AML-193 (cell line): ENCODE data around the gene EPN2.
"Not testable (repeated sequence)": the region's sequence is repeated elsewhere in the genome, so short reads cannot be mapped to it uniquely, and the experiment has no call there.

Experiments used
- DNase-seq, 2 experiments: peaks; one replicate each; lab custom pipeline; 2025; lab: John Stamatoyannopoulos, UW

Gene EPN2

DNA sequence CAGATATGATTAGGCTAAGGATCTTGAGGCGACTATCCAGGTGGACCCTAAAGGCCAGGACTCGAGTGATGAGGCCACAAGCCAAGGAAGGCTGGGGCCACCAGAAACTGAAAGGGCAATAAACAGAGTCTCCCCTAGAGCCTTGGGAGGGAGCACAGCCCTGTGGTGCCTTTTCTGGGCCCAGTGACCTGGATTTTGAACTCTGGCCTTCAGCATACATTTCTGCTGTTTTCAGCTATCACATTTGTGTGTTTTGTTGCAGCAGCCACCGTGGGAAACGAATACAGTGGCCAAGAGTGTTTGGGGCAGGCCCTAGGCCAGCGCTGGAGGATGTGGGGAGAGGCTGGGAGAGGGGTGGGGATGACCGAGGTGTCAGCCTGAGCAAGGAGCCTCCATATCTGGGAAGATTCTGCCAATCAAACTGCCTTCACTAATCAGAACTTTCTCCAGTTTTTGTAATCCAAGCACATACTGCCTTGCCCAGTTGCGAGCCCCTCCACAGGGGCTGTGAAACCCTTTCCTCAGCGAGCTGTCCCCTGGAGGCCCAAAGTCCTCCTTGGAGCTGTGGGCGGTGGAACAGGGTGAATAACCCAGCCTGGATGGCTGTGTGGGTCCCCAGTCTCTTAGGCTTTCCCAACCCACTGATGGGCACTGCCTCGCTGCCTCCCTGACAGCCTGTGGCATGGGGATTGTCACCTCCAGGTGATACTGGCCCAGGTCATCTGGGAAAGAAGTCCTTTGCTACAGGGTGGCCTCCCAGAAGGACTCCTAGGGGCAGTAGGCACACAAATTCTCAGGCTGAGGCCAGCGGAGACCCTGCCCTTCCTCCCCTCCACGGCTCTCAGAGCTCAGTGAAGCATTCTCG lies 108.6 kb downstream of the EPN2 start:
- no peak for DNase-seq

DNA sequence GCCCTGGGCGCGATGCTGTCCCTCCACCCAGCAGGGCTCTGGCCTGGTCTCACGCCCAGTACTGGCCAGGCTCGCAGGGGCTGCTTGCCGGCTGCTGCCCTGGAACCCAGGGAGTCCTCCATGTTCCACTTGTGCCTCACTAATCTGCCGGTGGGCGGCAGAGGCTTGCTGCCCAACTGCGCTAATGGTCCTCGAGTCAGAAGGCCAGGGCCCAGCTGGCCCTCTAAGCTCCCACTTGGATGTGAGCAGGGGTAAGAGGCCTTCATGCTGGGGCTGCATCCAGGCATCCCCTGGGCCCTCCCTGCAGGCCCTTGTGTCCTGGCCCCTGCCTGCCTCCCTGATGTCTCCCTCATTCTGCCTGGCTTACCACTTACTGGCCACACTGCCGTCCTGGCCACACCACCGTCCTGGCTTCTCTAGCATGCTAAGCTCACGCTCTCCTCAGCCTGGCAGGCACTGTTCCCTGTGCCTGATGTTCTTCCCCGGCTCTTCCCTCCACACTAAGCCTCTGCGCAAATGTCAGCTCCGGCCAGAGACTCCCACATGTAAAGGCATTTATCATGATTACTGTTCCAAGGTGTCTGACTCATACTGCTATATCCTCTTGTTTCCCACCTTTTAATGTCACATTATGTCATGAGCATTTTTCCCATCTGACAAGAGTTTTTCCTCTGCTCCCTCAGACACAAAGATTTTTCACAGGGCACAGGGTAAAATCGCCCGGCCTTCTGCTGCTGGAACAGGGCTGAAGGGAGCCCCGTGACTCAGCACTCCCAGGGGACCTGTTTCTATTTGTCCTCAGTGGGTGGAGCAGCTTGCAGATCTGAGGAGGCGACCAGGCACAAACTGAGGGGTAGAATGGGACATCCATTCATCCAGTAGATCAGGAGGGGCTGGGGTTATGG lies 109.4 kb downstream of the EPN2 start:
- DNase-seq = no peak

DNA sequence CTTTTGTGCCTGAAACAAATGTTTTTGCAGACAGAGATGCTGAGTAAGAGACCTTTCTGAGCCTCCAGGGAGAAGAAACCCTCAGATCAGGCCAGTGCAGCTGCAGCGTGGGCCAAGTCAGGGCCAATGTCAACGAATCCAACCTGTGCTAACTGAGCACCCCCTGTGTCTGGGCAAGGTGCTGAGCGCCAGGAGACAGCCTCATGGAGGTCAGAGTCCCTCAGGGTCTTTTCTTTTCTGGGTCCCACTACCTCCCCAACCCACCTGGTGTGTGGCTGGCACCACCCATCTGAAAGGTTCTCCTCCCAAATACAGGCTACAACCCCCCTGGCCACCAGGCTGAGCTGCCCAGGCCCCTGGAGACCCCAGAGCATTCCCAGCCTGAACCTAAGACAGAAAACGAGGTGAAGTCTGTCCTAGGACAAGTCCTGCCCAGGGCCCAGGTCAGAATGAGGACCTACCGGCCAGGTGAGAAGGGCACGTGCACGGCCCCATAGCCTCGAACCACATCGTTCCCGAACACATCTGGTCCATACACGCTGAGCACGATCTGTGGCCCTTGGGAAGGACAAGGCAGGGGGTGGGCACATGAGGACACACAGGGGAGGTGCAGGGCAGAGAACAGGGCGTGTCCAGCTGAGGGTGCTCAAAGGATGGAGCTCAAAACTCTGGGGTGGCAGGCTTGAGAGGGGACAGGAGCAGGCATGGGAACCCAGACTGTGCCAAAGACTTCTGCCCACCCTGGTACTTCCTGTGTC lies 110.3 kb downstream of the EPN2 start:
- no peak for DNase-seq

DNA sequence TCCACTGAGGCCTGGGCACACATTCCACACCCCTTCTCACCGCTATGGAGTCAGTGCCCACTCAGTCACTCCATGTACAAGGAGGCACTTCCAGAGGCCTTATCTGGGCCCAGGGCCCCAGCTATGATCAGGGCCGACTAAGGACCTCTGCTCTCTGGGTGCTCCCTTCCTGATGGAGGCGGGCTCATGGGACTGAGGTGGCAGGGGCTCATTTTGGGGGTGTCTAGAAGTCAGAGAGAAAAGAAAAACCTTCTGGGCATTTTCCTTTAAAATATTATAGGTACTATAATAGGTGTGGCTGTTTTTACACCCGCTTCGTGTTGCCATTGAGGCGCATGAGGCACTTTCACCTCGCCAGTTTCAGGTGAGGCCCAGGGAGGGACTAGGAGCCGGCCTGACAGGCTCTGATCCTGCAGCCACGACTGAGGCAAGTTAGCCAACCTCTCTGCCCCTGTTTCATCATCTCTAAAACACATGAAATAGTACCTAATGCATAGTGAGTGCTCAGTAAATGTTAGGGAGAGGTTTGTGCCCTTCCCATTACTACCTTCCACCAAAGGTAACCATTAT lies 111.0 kb downstream of the EPN2 start:
- no peak for DNase-seq

DNA sequence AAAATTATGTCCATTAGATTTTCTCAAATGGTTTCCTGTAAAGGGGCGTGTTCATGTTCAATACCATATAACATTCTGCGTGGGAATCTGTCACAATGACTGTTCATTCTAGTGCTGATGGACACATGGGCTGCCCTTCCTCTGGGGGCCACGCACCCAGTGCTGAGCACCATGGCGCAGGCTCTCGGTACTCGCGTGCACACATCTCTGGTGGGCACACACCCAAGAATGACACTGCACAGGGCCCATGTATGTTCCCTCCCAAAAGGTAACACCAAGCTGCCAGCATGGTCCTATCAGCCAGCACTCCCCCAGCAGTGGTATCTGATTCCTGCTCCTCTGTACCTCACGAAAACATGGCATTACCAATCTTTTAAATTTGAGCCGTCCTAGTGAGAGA lies 111.6 kb downstream of the EPN2 start:
- no peak for DNase-seq

DNA sequence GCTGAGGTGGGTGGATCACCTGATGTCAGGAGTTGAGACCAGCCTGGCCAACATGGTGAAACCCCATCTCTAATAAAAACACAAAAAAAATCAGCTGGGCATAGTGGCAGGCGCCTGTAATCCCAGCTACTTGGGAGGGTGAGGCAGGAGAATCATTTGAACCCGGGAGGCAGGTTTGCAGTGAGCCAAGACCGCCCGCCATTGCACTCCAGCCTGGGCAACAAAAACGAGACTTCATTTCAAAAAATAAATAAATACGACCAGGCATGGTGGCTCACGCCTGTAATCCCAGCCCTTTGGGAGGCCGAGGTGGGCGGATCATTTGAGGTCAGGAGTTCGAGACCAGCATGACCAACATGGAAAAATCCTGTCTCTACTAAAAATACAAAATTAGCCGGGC lies 116.2 kb downstream of the EPN2 start:
- DNase-seq = not testable (repeated sequence)

DNA sequence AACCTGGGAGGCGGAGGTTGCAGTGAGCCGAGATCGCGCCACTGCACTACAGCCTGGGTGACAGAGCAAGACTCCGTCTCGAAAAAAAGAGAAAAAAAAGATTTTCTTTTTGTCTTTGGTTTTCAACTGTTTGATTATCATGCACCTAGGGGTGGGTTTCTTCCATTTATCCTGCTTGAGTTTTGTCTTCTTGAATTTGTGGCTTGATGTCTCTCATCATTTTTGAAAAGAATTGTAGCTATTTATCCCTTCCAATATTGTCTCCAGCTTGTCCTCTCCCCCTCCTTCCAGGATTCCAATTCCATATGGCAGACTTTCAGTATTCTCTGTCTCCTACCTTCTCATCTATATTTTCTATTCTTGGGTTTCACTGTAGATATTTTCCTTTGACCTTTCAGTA lies 117.6 kb downstream of the EPN2 start:
- DNase-seq = no peak

DNA sequence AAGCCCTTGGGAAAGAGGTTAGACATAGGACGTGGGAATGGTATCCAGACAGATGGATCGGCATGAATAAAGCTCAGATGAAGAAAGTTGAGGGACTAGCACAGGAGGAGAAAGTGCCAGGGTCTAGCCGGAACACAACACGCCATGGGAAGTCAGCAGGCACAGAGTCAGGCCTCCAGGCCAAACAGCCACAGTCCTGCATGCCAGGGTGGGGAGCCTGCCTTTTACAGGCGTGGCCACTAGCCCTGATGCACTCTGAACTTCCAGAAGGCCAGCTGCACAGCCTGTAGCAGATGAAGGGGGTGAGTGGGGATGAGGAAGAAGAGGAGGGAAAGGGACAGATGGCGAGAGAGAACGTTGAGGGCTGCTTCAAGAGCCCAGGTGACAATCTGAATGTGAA lies 120.2 kb downstream of the EPN2 start:
- DNase-seq = no peak

DNA sequence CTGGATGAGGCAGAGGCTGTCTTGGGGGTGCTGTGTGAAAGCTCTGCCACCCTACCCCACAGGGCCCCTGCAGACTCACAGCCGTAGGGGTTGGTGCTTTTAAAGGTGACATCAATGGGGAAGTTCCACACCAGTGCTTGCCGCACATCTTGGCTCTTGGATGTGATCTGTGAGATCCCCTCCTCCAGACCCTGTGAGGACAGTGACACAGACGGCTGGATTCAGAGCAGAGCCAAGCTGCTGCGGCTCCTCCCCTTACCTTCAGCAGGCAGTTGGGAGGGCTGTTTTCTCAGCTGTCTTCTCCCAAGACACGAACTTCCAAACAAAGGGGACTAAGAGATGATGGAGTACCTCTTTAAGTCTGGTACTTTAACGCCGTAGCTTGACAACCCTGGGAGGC lies 120.6 kb downstream of the EPN2 start:
- DNase-seq = no peak

DNA sequence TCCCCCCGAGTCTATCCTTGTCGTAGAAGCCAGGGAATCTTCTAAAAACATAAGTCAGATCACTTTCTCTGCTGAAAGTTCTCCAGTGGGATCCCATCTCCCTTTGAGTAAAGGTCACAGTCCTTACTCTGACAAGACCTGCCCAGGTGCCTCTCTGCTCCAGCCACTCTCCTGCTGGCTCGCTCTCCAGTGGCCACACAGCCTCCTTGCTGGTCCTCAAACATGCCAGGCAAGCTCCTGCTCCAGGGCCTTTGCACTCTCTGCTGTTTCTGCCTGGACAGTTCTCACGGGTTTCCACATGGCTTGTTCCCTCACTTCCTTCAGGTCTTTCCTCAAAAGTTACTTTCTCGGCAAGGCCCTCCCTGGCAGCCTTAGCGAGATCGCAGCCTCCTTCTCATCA lies 122.0 kb downstream of the EPN2 start:
- no peak for DNase-seq

DNA sequence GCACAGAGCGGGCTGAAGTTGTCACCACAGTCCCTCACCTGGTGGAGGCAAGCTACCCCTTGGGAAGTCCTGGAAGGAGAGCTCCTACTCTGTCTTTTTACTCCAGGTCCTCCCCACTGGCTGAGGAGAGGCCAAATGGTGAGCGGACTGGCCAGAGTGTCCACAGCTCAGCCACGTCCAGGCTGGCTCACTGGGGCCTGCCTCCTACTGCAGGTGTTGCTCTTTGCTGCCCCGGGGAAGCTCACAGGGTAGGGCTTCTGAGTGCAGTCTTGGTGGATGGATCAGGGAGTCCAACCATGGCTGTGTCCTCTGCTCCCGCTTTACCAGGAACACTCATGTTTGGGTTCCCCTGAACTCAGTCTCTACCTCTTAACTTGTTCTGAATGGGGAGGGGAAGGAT lies 122.7 kb downstream of the EPN2 start:
- DNase-seq = no peak

DNA sequence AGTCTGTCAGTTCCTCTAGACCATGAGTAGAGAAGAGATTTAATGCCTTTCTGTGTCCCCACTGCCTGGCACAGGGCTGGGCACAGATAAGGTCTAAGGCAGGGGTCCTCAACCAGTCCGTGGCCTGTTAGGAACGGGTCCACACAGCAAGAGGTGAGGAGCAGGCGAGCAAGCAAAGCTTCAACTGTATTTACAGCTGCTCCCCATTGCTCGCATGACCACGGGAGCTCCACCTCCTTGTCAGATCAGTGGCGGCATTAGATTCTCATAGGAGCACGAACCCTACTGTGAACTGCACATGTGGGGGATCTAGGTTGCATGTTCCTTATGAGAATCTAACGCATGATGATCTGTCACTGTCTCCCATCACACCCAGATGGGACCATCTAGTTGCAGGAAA lies 123.6 kb downstream of the EPN2 start:
- no peak for DNase-seq

DNA sequence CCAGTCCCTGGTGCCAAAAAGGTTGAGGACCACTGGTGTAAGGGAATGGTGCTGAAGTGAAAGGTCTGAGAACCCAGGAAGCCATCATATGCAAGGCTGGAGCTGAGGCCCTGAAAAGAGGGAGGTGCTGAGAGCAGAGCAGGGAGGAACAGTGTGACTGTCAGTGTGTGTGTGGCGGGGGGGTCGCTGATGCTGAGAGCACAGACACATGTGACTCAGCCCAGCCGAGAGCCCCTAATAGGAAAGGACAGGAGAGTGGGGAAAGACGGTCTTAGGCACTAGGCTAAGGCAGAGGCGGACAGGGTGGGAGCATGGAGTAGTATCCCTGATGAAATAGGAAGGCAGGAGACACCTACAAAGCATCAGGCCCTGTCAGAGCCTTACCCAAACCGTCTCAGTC lies 124.2 kb downstream of the EPN2 start:
- DNase-seq = no peak

DNA sequence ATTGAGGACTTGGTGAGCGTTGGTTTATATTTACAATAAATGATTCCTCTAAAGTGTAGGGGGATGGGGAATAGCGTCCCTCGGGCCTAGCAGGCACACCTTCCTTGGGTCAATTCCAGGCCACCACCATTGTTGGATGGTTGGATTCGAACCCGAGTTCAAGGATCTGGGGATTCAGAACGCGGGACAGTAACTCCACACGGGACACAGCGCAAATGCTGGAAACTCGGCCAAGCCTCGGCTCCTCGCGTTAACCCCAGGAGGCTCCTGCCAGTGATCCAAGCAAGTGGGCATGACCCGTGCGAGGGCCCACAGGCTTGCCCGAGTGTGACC lies 124.7 kb downstream of the EPN2 start:
- DNase-seq = no peak

DNA sequence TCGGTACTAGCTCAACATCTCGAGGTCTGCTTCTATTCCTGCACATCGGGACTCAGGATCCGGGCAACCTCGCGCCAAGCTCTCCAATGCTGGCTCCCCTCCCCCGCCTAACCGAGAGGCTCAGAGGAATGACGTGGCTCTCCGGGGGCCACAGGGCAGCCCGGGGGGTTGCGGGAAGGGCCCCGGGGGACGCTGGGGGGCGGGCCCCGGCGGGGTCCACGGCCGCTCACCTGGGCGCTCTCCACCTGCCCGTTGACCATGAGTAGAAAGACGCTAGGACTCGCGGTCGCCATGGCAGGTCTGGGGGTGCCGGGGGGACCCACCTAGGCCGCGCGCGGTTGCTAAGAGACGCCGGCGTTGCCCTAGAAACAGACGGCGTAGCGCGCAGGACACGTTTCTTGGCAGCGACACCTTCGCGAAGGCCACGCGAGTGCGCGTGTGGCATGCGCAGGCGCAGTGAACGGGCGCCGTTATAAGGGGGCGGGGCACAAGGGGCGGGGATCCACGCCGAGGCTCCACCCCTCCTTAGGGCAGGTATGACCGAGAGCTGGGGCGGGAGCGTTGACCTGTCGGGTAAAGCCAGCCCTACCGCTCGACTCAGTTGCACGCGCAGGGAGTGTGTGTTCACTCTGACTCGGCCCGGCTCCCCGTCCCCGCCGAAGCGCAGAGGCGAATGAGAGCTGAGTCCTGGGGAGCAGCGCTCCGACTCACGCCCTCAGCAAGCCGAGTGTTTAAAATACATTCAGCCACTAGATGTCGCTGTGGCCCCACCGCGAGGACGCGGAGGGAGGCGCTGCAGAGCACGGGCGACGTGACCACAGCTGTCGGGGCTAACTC lies 125.3 kb downstream of the EPN2 start, which contains the start of gene B9D1:
Gene B9D1, minus strand, starts transcription at position 447 of the 837 bp plus-strand sequence. Its CDS starts 154 bp downstream, at position 293.
- peak; percentile 85 for DNase-seq

DNA sequence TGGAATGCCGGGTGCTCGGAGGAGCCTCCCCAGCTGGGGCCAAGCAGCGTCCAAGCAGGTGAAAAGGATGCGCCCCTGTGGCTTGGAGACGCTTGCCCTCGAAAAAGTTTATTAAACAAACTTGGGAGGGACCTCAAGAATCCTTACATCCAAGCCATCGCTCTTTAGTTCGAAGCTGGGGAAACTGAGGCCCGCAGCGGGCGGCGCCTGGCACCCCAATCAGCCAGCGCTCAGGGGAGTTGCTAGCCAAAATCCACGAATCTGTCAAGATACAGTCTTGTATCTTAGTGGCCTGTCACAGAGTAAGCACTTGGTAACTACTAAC lies 125.9 kb downstream of the EPN2 start:
- DNase-seq = no peak

DNA sequence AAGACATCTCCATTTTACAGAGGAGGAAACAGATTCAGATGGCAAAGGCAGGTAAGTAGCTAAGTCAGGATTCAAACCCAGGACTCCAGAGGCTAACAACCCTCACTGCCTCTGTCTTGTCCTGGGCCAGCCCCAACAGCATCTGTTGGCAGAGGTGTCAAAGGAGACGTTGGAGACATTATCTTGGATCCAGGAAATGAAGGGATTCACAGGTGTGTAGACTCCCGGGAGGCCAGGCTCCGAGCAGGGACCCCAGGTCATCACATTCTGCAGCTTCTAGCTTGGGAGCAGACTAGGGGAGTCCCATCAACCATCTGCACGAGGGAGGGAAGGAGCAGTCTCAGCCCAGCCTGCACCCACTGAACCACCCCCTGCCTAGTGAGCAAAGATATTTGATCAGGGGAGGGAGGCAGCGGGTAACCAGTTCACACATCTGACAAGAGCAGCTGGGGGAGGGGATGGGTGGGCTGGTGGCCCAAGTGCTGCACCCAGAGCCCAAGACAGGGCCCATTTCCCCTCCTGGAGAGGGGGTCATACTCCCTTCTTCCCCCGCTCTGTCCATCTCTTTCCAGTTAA lies 126.4 kb downstream of the EPN2 start:
- no peak for DNase-seq

DNA sequence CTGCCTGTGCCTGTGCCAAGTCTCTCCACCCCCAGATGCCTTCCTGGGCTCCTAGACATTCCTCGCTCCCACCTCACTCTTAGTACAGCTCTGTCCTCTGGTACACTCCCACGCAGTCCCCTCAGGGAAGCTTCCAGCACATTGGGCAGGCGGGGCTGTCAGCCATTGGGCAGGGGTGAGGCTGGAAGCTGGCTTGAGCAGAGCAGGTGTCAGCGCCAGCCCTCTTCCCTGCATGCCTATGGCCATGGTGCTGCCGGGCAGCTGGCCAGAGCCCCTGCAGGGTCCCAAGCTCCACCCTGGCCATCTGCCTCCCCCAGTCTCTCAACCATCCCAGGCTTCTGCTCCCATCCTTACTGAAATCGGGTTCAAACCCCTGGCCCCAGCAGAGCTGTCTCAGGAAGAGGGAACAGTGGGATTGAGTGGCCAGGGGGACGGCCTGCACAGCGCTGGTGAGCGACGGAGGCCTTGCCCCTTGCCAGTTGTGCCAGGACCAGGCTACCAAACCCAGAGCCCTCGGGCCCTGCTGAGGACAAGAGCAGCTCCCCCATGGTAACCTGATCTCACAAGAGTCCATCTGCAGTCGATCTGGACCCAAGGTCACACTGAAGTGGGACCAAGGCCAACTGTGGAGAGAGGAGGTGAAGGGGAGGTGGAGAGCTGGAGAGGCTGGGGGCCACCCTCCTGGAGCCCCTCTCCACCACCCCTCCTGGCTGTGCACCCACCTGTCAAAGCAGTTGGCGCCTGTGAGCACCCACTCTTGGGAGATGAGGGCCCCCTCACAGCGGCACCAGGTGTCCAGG lies 127.7 kb downstream of the EPN2 start:
- DNase-seq = no peak

DNA sequence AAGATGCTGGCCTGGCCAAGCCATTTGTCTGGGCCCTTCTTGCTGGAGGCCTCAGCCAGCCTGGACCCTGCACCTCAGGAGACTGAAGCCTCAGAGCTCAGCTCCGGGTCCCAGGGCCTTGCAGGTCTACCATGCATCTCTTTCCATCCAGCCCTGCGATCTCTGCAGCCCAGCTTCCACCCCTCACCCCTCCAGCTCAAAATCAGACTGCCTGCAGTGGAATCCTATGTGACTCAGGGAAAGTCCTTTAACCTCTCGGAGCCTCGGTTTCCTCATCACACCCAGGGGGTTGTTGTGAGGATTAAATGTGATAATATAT lies 128.3 kb downstream of the EPN2 start:
- no peak for DNase-seq
